SK-N-SH (cell line): ENCODE data around the gene WDR86. TPM values are rescaled to one million over a fixed set of nuclear protein-coding genes. Genes with fewer than 3 reads are reported as not detected.

ENCODE experiments used
- CTCF ChIA-PET: fragments of 300-600, 350-600 bp; formaldehyde crosslinking; extraction: SDS; loops from one replicate; lab custom pipeline; 2021; lab: Yijun Ruan, JAX
- POLR2A ChIA-PET: fragments of 350-600 bp; sonication (Branson Sonifier 250); formaldehyde crosslinking; extraction: SDS; loops from one replicate; lab custom pipeline; 2020; ENCODE audit warnings: antibody characterized with exemption, inconsistent platforms; lab: Yijun Ruan, JAX
- DNase-seq: peaks from one replicate; pipeline ENCODE4 v3.0.0; 2012
- H2AFZ ChIP-seq: fragments of 200-600 bp; sonication (generic); 2 replicates; pipeline ENCODE4 v1.8.1; 2016; ENCODE audit warnings: antibody characterized with exemption, mild to moderate bottlenecking, low read depth
- H3F3A ChIP-seq: fragments of 200-600 bp; sonication (generic); replicated peaks from 2 replicates; pipeline ENCODE3; 2016; ENCODE audit warnings: antibody characterized with exemption, mild to moderate bottlenecking; ENCODE audit not compliant: insufficient read depth
- H3K27ac ChIP-seq, 2 experiments: fragments of 200-500 bp in 1 of 2; fragments of 200-600 bp in 1 of 2; sonication (Bioruptor generic) in 1 of 2; sonication (generic), shearing (Covaris generic) in 1 of 2; 2 replicates each; pipeline versions ENCODE4 v1.5.1 to v1.6.1; 2014 to 2016; ENCODE audit warnings: low read depth in 2 of 2, inconsistent platforms in 1 of 2, low read length in 1 of 2, mild to moderate bottlenecking in 1 of 2, mixed read lengths in 1 of 2
- H3K27me3 ChIP-seq: fragments of 200-600 bp; sonication (generic), shearing (Covaris generic); 2 replicates; pipeline ENCODE4 v1.6.1; 2016; ENCODE audit warnings: mixed run types; ENCODE audit not compliant: insufficient read depth
- H3K36me3 ChIP-seq, 2 experiments: fragments of 200-500 bp in 1 of 2; fragments of 200-600 bp in 1 of 2; sonication (Bioruptor generic) in 1 of 2; sonication (generic) in 1 of 2; replicated peaks in 1 of 2; 2 replicates each; pipeline versions ENCODE3 to v1.5.1; 2014 to 2016; ENCODE audit warnings: low read length in 1 of 2, mild to moderate bottlenecking in 1 of 2; ENCODE audit not compliant: insufficient read depth in 2 of 2, control insufficient read depth in 1 of 2
- H3K4me1 ChIP-seq, 2 experiments: fragments of 200-500 bp in 1 of 2; fragments of 200-600 bp in 1 of 2; sonication (Bioruptor generic) in 1 of 2; sonication (generic), shearing (Covaris generic) in 1 of 2; 2 replicates each; pipeline versions ENCODE4 v1.5.1 to v1.6.1; 2014 to 2016; ENCODE audit warnings: low read depth in 1 of 2, low read length in 1 of 2, mixed run types in 1 of 2; ENCODE audit not compliant: insufficient read depth in 2 of 2, control insufficient read depth in 1 of 2
- H3K4me2 ChIP-seq: fragments of 200-600 bp; sonication (generic), shearing (Covaris generic); 2 replicates; pipeline ENCODE4 v1.6.1; 2017; ENCODE audit warnings: mixed run types
- H3K4me3 ChIP-seq, 2 experiments: fragments of 200-500 bp in 1 of 2; fragments of 200-600 bp in 1 of 2; sonication (Bioruptor generic) in 1 of 2; sonication (generic), shearing (Covaris generic) in 1 of 2; 2 replicates each; pipeline versions ENCODE4 v1.5.1 to v1.8.1; 2014 to 2016; ENCODE audit warnings: low read depth in 2 of 2, inconsistent platforms in 1 of 2, low read length in 1 of 2, mild to moderate bottlenecking in 1 of 2, mixed read lengths in 1 of 2, moderate library complexity in 1 of 2
- H3K79me2 ChIP-seq: fragments of 200-600 bp; sonication (generic); 2 replicates; pipeline ENCODE4 v1.8.1; 2017; ENCODE audit warnings: mild to moderate bottlenecking; ENCODE audit not compliant: insufficient read depth
- H3K9ac ChIP-seq: fragments of 200-600 bp; sonication (generic); 2 replicates; pipeline ENCODE4 v1.6.1; 2017; ENCODE audit warnings: mixed run types
- H3K9me2 ChIP-seq: fragments of 200-600 bp; sonication (generic); 2 replicates; pipeline ENCODE4 v1.6.1; 2017; ENCODE audit warnings: mixed run types
- H3K9me3 ChIP-seq: fragments of 200-600 bp; sonication (generic); 2 replicates; pipeline ENCODE4 v1.6.1; 2017; ENCODE audit warnings: mixed run types, mild to moderate bottlenecking, moderate library complexity
- H4K20me1 ChIP-seq: fragments of 200-600 bp; sonication (generic); 2 replicates; pipeline ENCODE4 v1.6.1; 2017; ENCODE audit warnings: mild to moderate bottlenecking, mixed run types; ENCODE audit not compliant: insufficient read depth
- FOSL2 ChIP-seq: IDR thresholded peaks from 2 replicates; pipeline ENCODE4 v1.4.0; 2012; ENCODE audit warnings: low read depth, mild to moderate bottlenecking, moderate library complexity, borderline replicate concordance
- FOXJ3 ChIP-seq: sonication (generic); formaldehyde crosslinking; IDR thresholded peaks from 2 replicates; pipeline ENCODE4 v1.5.1; 2020; ENCODE audit warnings: mild to moderate bottlenecking, missing genetic modification reagents
- FOXM1 ChIP-seq: IDR thresholded peaks from 2 replicates; pipeline ENCODE4 v1.4.0; 2012; ENCODE audit warnings: low read depth, mild to moderate bottlenecking
- GATA2 ChIP-seq: sonication (generic); formaldehyde crosslinking; IDR thresholded peaks from 2 replicates; pipeline ENCODE4 v1.5.0; 2020; ENCODE audit warnings: mild to moderate bottlenecking, missing genetic modification reagents
- IRF3 ChIP-seq: fragments of 150-350 bp; IDR thresholded peaks from 2 replicates; pipeline ENCODE4 v1.6.1; 2016; ENCODE audit warnings: mild to moderate bottlenecking, low read depth, low read length
- JUND ChIP-seq: IDR thresholded peaks from 2 replicates; pipeline ENCODE4 v1.4.0; 2012
- MEF2A ChIP-seq: IDR thresholded peaks from 2 replicates; pipeline ENCODE4 v1.4.0; 2012; ENCODE audit warnings: low read depth, borderline replicate concordance
- NRF1 ChIP-seq: IDR thresholded peaks from 2 replicates; pipeline ENCODE4 v1.6.1; 2012; ENCODE audit warnings: low read depth, mild to moderate bottlenecking, low read length
- RCOR1 ChIP-seq: fragments of 150-350 bp; IDR thresholded peaks from 2 replicates; pipeline ENCODE4 v1.6.1; 2017; ENCODE audit warnings: antibody characterized with exemption, low read length
- REST ChIP-seq: IDR thresholded peaks from 2 replicates; pipeline ENCODE4 v1.6.1; 2012; ENCODE audit warnings: mild to moderate bottlenecking, low read depth, low read length, moderate library complexity
- SIN3A ChIP-seq: IDR thresholded peaks from 2 replicates; pipeline ENCODE4 v1.6.1; 2012; ENCODE audit warnings: low read depth, mild to moderate bottlenecking, low read length, moderate library complexity, borderline replicate concordance
- SMC3 ChIP-seq: IDR thresholded peaks from 2 replicates; pipeline ENCODE4 v1.6.1; 2012; ENCODE audit warnings: low read depth, low read length, improper control_type of control experiment
- TAF1 ChIP-seq: IDR thresholded peaks from 2 replicates; pipeline ENCODE4 v1.6.1; 2012; ENCODE audit warnings: low read depth, mild to moderate bottlenecking, low read length, moderate library complexity, borderline replicate concordance
- TCF12 ChIP-seq: IDR thresholded peaks from 2 replicates; pipeline ENCODE4 v1.4.0; 2012
- TEAD4 ChIP-seq: IDR thresholded peaks from 2 replicates; pipeline ENCODE4 v1.4.0; 2012; ENCODE audit warnings: mild to moderate bottlenecking, borderline replicate concordance; ENCODE audit not compliant: insufficient read depth
- YY1 ChIP-seq: IDR thresholded peaks from 2 replicates; pipeline ENCODE4 v1.4.0; 2012; ENCODE audit warnings: low read depth, mild to moderate bottlenecking
- WGBS: methylation state at CpG from one replicate; pipeline ENCODE4 v1.1.6; 2017; ENCODE audit warnings: low lambda C conversion rate; 5-methylcytosine and 5-hydroxymethylcytosine counted together
- polyA plus RNA-seq, 3 experiments: library from polyadenylated mRNA; depleted of rRNA; stranded (reverse); fragments of >200 nt; gene quantifications; 2 replicates each; pipeline ENCODE4 v1.2.3, GENCODE V29; 2012

WDR86 gene
- polyA plus RNA-seq, 1 of the 3 experiments (the other 2 are of a cell fraction): 1.0 TPM

- H4K20me1 ChIP-seq: no peaks in the 10 kb centered on the region
- H2AFZ ChIP-seq: no peak overlapping the region
- H3K9ac ChIP-seq: no peak overlapping the region
- no peaks in the 10 kb centered on the region for H3K9me3 ChIP-seq
- H3K27me3 ChIP-seq: peaks cover 16% of the 10 kb centered on the region; the same call in 1 of the 2 replicates
- no peaks in the 10 kb centered on the region for H3K79me2 ChIP-seq
- H3K27ac ChIP-seq: no peak overlapping the region
- no peaks in the 10 kb centered on the region for H3K9me2 ChIP-seq
- ChIA-PET CTCF (interaction anchor here (0.9 to 2.2 kb wide), 4 partner anchors 10 to 63 kb away, joined by 3 to 8 read pairs (median 4); no protein-coding TSS in a partner anchor), POLR2A (no interaction called here)
- TF ChIP-seq TAF1 (no peak), GATA2 (CRISPR knock-in tag) (no peak), NRF1 (no peak), FOXM1 (no peak), IRF3 (no peak), SMC3 (no peak), TCF12 (no peak), TEAD4 (no peak), REST (no peak)
- H3K4me2 ChIP-seq: no peak overlapping the region
- WGBS: 84% methylated on average over 20 of the region's 26 CpGs
- no peak overlapping the region for H3K4me3 ChIP-seq
- no peaks in the 10 kb centered on the region for H3K36me3 ChIP-seq
- H3K4me1 ChIP-seq: peaks cover 0 to 7% of the 10 kb centered on the region in 2 experiments; a peak in 1 of 4 replicates
- H3F3A ChIP-seq: no peaks in the 10 kb centered on the region
- no peak for DNase-seq
Measured at GRCh38 chr7:151384776-151385625, 24.8 kb downstream of the WDR86 start.

GRCh38 chr7:151384352-151384697 is 25.5 kb downstream of the WDR86 start:
- Histone ChIP-seq H2AFZ (no peak overlapping the region), H3F3A (no peaks in the 10 kb centered on the region), H3K27ac (no peak overlapping the region), H3K9me2 (no peaks in the 10 kb centered on the region), H3K4me3 (no peak overlapping the region), H3K9ac (no peak overlapping the region), H4K20me1 (no peaks in the 10 kb centered on the region), H3K79me2 (no peaks in the 10 kb centered on the region), H3K9me3 (no peaks in the 10 kb centered on the region), H3K4me2 (no peak overlapping the region), H3K4me1 (peaks cover 0 to 7% of the 10 kb centered on the region in 2 experiments; a peak in 1 of 4 replicates), H3K36me3 (peaks cover 0 to under 1% of the 10 kb centered on the region in 2 experiments), H3K27me3 (peaks cover 16% of the 10 kb centered on the region; the same call in 1 of the 2 replicates)
- no peak for DNase-seq
- WGBS: 75% methylated on average over 6 of the region's 6 CpGs
- CTCF ChIA-PET: interaction anchor here (0.9 to 2.2 kb wide), 4 partner anchors 9 to 64 kb away, joined by 3 to 8 read pairs (median 4); no protein-coding TSS in a partner anchor
- POLR2A ChIA-PET: no interaction called here
- no peak for TF ChIP-seq YY1
- no peak for TF ChIP-seq MEF2A
- TF ChIP-seq JUND: no peak
- no peak for TF ChIP-seq FOXJ3
- TF ChIP-seq FOSL2: no peak
- TF ChIP-seq RCOR1: no peak
- no peak for TF ChIP-seq SMC3
- TF ChIP-seq TAF1: no peak
- no peak for TF ChIP-seq SIN3A
- no peak for TF ChIP-seq FOXM1
- TF ChIP-seq REST: no peak
- TF ChIP-seq, all 33 proteins: peak for 0
